ENCODE data around the gene HUS1B. TPM values are rescaled to one million over a fixed set of nuclear protein-coding genes. Genes with fewer than 3 reads are reported as not detected.

HUS1B gene
- total and polyA plus RNA-seq, 2 experiments from 2014 or later, result 0.33 to 1.2 TPM

DNA sequence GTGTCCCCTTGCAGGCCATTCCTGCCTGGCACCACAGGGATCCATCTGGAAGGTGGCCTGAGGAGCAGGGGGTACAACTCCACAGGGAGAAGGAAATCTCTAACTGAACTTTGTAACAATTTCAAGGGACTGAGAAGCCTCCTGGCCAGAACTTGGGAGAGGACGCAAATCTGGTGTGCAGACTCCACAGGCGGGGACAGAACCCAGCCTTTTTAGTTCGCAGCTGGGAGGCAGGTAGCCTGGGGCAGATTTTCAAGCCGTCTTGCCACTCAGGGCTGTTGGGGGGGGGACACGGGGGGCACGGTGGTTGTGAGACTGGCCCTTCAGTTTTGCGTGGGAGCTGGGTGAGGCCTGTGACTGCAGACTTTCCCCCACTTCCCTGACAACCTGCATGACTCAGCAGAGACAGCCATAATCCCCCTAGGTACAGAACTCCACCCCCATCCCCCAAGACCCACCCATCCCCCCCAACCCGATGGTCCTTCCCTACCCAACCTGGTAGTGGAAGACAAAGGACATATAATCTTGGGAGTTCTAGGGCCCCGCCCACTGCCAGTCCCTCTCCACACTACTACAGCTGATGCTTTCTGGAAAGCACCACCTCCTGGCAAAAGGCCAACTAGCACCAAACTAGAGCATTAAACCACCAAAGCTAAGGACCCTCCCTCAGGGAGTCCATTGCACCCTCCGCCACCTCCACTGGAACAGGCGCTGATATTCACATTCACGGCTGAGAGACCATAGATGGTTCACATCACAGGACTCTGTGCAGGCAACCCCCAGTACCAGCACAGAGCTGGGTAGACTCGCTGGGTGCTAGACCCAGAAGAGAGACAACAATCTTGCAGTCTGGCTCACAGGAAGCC lies 3.0 kb upstream of the HUS1B start:
- TF ChIP-seq, protein P1, sequence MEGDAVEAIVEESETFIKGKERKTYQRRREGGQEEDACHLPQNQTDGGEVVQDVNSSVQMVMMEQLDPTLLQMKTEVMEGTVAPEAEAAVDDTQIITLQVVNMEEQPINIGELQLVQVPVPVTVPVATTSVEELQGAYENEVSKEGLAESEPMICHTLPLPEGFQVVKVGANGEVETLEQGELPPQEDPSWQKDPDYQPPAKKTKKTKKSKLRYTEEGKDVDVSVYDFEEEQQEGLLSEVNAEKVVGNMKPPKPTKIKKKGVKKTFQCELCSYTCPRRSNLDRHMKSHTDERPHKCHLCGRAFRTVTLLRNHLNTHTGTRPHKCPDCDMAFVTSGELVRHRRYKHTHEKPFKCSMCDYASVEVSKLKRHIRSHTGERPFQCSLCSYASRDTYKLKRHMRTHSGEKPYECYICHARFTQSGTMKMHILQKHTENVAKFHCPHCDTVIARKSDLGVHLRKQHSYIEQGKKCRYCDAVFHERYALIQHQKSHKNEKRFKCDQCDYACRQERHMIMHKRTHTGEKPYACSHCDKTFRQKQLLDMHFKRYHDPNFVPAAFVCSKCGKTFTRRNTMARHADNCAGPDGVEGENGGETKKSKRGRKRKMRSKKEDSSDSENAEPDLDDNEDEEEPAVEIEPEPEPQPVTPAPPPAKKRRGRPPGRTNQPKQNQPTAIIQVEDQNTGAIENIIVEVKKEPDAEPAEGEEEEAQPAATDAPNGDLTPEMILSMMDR (IDR thresholded peaks at IDR 0.05; ENCODE audit: poor library complexity), result no peak
- TF ChIP-seq EZH2phosphoT487 (IDR thresholded peaks at IDR 0.05; ENCODE audit: low read depth, severe bottlenecking, unreplicated experiment) (no peak), EZH2 (IDR thresholded peaks at IDR 0.05; ENCODE audit: borderline replicate concordance) (no peak)
- no peaks in the 10 kb centered on the region for H3K36me3 ChIP-seq (replicated peaks; ENCODE audit: insufficient read depth, low read depth)
- H4K20me1 ChIP-seq (ENCODE audit: insufficient read depth, poor library complexity, severe bottlenecking), result no peaks in the 10 kb centered on the region
- H3K27ac ChIP-seq, result no peak overlapping the region
- H3K9me2 ChIP-seq (replicated peaks; ENCODE audit: insufficient read depth), result no peaks in the 10 kb centered on the region
- no peak overlapping the region for H2AFZ ChIP-seq
- WGBS (ENCODE audit: low lambda C conversion rate, missing lambda C conversion rate), result 91% methylated on average over 8 of the region's 13 CpGs
- no peaks in the 10 kb centered on the region for H3K4me1 ChIP-seq (ENCODE audit: insufficient read depth)
- no peak for DNase-seq (ENCODE audit: low spot score)
- peaks cover under 1% of the 10 kb centered on the region for H3K9me3 ChIP-seq (ENCODE audit: low read depth)
- no peak overlapping the region for H3K4me2 ChIP-seq
- H3K4me3 ChIP-seq, result no peak overlapping the region
- H3K79me2 ChIP-seq, result peaks cover 70% of the 10 kb centered on the region
- no peaks in the 10 kb centered on the region for H3K27me3 ChIP-seq

GRCh38 chr6:658244-658643 lies 1.3 kb upstream of the HUS1B start:
- H4K20me1 ChIP-seq (ENCODE audit: insufficient read depth, poor library complexity, severe bottlenecking), result no peaks in the 10 kb centered on the region
- 61% methylated on average over 2 of the region's 2 CpGs for WGBS (ENCODE audit: low lambda C conversion rate, missing lambda C conversion rate)
- TF ChIP-seq, protein P1 (IDR thresholded peaks at IDR 0.05; ENCODE audit: poor library complexity), result no peak
- TF ChIP-seq EZH2 (IDR thresholded peaks at IDR 0.05; ENCODE audit: borderline replicate concordance) (no peak), EZH2phosphoT487 (IDR thresholded peaks at IDR 0.05; ENCODE audit: low read depth, severe bottlenecking, unreplicated experiment) (no peak)
- H3K9me3 ChIP-seq (ENCODE audit: low read depth), result no peaks in the 10 kb centered on the region
- H2AFZ ChIP-seq, result no peak overlapping the region
- peak overlapping the region; percentile 1 for H3K4me2 ChIP-seq
- no peak for DNase-seq (ENCODE audit: low spot score)
- H3K4me3 ChIP-seq, result no peak overlapping the region
- no peaks in the 10 kb centered on the region for H3K36me3 ChIP-seq (replicated peaks; ENCODE audit: insufficient read depth, low read depth)
- H3K9me2 ChIP-seq (replicated peaks; ENCODE audit: insufficient read depth), result no peaks in the 10 kb centered on the region
- peaks cover 63% of the 10 kb centered on the region for H3K79me2 ChIP-seq
- no peaks in the 10 kb centered on the region for H3K27me3 ChIP-seq
- H3K4me1 ChIP-seq (ENCODE audit: insufficient read depth), result no peaks in the 10 kb centered on the region
- H3K27ac ChIP-seq, result no peak overlapping the region

- no peaks in the 10 kb centered on the region for H3K4me1 ChIP-seq (ENCODE audit: insufficient read depth)
- no peaks in the 10 kb centered on the region for H3K9me3 ChIP-seq (ENCODE audit: low read depth)
- TF ChIP-seq EZH2phosphoT487 (IDR thresholded peaks at IDR 0.05; ENCODE audit: low read depth, severe bottlenecking, unreplicated experiment) (no peak), EZH2 (IDR thresholded peaks at IDR 0.05; ENCODE audit: borderline replicate concordance) (no peak)
- TF ChIP-seq, protein P1 (IDR thresholded peaks at IDR 0.05; ENCODE audit: poor library complexity), result no peak
- DNase-seq (ENCODE audit: low spot score), result no peak
- 67% methylated on average over 1 of the region's 1 CpG for WGBS (ENCODE audit: low lambda C conversion rate, missing lambda C conversion rate)
- H3K79me2 ChIP-seq, result peaks cover 62% of the 10 kb centered on the region
- no peak overlapping the region for H2AFZ ChIP-seq
- no peak overlapping the region for H3K4me3 ChIP-seq
- no peaks in the 10 kb centered on the region for H4K20me1 ChIP-seq (ENCODE audit: insufficient read depth, poor library complexity, severe bottlenecking)
- no peaks in the 10 kb centered on the region for H3K9me2 ChIP-seq (replicated peaks; ENCODE audit: insufficient read depth)
- H3K4me2 ChIP-seq, result no peak overlapping the region
- H3K36me3 ChIP-seq (replicated peaks; ENCODE audit: insufficient read depth, low read depth), result no peaks in the 10 kb centered on the region
- no peak overlapping the region for H3K27ac ChIP-seq
- H3K27me3 ChIP-seq, result no peaks in the 10 kb centered on the region
Measured at GRCh38 chr6:657743-658142, 843 bp upstream of the HUS1B start.

Data from hepatocyte (in vitro differentiated cells).